ENCODE data around the gene NFASC. TPM values are rescaled to one million over a fixed set of nuclear protein-coding genes. Genes with fewer than 3 reads are reported as not detected.

NFASC gene
- polyA plus RNA-seq, 10 donors = 0.71 to 3.5 (median 1.1) TPM

DNA sequence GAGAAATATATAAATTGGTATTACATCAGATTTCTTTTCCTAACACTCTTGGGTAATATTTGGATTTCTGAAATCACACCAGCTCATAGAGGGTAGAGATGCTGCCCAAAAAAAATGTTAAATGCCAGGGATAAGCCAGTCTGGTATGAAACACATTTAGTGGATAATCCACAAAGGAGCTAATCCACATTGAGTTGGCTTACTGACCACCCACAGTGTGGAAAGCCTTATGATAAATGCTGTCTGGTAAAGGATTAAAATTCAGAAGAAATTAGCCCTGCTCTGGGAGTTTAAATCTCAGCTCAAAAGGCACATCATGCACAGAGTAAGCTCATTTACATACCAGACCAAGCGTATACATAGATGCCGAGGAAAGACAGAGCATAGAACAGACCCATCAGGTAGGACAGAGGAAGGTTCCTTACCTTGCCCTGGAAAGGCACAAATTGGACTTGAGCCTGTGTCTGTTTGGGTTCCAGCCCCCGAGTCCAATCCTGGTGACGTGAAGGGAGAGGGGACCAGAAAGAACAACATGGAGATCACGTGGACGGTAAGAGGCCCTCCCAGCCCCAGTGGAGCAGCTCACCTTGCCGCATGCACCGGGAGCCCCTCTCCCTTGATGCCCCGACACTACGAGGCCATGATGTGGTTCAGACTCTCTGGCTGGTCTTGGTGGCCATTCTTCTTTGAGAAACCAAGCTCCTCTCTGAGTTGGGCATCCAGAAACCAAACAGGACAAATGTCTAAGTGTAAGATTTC is 109.4 kb downstream of the NFASC start:
- no peak for DNase-seq

DNA sequence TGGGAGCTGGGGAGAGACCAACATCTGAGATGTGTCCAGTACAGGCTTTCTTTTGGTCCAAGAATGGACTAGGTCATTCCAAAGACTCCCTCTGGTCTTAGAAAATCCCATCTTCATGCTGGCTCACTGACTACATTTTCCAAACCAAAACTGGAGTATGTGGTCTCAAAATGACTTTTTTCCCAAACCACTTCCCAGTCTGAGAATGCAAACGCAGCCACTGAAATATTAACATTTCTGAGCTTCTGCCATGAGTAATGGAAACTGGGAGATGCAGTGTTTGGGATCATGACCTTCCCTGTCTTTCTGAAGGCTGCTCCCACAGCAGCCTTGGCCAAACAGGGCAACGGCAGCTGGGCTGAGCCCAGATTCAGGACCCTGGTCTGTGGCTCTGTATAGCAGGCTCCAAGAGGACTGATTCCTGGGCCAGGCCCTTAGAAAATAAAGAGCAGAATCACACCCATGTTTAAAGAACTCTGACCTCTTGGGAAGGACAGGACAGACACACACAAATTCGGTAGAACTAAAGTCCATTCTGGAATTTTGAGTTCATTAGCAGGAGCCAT is 110.3 kb downstream of the NFASC start:
- peak in 1 of 3 donors; percentile 26 for DNase-seq

DNA sequence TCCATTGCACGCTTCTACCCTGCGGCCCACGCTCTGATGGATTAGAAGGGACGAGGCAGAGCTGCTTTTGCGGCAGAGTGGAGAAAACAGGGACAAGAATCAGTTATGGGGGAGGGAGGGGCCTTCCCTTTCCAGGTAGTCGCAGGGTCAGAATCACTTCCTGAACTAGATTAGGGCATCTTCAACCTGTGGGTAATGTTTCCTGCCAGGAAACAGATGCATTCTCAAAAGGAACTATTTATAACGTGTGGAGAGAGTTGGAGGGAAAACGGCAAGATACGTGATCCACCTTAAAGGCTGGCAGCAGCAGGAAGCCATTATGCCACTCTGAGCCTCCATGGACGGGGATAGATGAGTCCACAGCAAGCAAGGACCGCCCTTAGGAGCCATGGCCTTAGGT is 112.5 kb downstream of the NFASC start:
- no peak for DNase-seq

DNA sequence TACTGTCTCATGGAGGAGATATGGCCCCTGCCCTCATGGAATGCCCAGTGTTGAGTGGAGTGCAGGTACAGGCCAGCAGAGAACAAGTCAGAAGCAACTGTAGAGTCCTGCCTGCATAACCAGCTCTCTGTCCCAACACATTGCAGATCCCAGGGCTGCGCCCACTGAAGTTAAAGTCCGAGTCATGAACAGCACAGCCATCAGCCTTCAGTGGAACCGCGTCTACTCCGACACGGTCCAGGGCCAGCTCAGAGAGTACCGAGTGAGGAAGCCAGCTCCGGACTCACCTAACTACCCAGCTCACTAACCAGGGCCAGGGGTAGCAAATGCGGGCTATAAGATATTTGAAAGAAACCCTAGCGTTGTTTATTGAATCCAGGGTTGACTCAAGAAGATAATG is 113.2 kb downstream of the NFASC start:
- no peak for DNase-seq

DNA sequence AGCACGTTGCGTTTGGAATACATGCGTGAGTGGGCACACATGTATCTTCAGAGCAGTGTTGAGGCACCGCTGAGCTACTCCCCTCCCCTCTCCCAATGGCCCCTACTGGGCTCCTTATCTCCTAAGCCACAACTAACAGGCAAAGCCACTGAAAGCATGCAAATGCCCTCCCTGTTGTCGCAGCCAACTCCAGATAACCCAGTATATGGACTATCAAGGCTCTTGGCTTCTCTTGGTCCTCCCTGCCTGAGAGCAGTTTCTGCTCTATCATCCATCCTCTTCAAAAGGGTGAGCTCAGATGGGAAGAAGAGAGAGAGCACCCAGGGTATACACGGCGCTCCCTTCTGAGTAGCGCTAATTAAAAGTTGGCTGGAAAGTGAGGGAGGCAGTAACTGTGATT is 113.8 kb downstream of the NFASC start:
- no peak for DNase-seq

DNA sequence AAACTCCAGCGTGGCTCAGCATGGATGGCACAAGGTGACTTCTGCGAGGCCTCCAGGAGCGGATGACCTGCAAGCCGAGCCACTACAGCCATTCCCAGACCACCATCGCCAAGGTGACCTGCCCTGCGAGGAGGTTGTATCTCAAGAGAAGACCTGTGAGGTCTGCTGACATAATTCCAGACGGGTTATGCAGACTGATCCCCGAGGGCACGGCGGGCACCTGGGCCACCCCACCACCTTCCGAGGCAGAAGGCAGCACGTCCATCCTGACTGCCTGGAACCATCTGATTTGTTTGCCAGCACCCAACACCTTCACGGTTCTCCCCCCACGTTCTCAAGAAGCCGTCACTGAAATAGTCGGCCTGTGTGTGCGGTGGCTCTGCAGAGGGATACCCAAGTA is 115.5 kb downstream of the NFASC start:
- no peak for DNase-seq

DNA sequence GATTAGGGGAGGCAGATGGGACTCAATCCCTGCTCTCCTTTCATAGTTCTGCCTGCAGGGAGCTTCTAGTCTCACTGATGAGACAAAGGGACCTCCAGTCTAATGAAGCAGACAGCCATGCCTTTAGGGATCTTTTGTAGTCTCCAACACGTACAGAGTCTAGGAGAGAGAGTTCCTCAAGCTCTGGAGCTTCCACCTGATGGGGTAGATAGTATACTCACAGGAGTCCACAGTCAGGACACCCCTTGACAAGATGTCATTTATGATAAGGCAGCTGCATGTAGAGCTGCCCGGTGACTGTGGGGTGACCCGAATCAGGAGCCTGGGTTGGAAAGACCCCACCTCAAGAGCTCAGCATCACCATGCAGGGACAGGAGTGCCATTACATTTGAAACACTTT is 117.0 kb downstream of the NFASC start:
- DNase-seq = no peak

DNA sequence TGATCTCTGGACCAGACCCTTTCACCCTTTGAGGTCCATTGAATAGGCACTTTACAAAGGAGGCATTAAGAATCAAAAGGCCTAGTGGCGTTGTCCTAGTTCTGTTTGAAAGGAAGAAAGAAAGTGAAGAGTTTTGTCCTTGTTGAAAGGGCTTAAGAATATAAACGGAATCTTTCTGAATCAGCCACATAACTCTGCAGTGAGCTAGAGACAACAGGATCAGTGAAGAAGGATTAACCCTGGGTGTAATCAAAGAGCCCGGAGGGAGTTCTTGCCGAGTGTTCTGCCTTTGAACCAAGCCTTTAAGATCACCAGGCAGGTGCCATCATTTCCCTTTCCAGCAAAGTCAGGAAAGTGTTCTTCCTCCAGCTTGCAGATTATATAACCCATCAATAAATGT is 117.5 kb downstream of the NFASC start:
- no peak for DNase-seq

DNA sequence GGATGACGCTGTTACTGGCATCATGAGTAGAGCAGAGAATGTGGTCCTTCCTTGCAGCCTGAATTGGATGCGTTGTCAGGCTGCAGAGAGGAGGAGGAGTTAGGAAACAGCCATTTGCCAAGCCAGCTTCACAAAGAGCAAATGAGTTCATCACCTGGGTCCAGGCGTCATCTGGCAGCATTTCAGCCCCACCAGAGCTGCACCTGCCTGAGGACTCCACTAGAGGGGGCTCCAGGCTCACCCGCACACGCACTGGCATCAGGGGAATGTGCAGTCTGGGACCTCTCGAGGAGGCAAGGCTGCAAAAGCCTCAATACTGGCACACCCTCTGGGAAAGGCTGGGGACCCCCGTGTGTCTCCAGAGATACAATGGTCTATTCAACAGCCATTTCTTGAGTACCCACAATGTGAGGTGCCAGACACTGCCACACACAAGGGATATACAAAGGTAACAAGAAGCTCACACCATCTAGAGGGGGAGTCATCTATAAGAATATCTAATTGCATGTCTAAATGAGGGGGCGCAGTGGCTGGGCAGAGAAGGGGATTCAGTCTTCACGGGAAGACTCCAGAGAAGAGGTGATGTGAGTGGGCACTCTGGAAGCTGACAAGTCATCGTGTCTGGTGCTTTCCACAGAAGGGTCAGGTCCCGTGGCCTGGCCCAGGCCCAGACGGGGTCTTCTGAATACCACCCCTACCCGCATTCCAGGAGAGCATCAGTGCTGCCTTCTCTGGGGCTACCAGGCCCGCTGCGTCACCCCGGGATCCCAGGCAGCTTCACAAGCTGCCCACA is 118.8 kb downstream of the NFASC start:
- peak; percentile 53 to 82 (median 72) for DNase-seq

DNA sequence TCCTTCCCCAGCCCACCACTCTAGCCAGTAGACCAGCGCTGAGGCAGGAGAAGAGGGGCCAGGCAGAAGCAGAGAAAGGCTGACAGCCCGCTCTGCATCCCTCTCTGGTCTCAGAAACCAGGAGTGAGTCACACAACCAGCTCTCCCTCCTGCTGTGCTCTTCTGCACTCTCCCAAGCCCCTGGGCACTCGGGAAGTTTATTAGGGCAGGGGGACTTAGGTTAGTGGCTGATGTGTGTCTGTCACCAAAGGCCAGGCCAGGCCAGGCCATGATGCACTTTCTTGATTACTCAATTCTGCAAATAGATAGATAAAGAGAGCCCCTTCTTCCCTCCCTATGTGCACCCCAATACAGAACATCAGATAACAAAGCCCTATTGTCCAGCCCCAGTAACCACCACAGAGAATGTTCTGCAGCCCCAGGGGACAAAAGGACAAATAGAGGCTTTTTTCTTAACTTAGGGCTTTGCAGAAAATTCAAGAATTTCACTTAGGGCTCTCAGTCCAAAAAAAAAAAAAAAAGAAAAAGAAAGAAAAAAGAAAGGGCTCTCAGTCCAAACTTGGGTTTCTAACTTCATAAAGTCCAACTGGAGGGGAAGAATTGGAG is 119.5 kb downstream of the NFASC start:
- no peak for DNase-seq

DNA sequence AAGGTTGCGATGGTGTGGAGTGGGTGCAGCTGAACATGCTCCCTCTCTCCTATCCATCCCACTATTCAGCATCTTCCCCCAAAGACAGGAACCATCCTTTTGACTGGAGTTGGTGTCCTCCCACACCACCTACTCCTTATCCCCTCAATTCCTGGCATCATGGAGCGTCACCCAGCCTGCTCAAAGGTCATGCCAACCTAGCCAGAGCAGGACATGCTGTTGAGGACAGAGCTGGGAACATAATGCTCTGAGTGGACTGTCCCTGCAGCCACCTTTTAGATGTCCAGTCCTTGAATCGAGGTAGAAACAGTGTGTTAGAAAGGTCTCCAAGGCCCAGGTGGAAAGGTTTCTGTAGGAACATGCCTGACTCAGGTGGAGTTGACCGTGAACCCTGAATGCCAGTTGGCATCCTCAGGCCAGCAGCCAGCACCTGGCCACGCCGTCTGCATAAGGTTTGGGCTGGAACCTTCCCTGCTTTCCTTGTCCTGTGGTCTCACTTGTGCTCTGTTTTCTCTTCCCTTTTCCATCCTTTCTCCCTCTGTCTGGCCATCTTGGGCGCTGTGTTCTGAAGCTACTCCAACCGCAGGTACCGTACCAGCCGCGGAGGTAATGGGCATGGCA is 120.2 kb downstream of the NFASC start:
- no peak for DNase-seq

DNA sequence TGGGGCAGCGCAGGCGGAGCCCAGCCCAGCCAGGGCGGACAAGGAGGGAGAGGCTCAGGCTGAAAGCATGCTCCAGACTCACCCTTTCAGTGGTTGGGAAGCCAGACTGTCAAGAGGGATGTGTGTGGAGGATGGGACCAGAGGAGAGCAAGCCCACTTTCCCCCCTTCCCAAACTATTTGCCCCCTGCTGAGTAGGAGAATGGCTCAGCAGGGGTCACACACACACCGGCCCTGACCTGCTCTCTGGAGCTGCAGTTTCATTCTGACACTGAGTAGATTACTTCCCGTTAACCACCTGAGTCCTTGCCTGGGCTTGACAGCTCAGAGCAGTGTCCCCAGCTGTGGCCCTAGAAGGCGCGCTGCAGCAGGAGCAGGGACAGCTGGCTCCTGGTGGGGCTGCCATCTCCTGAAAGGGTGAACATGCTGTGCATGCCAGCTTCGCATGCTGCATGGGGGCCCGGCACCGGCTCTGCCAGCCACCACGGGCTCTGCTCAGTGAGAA is 120.7 kb downstream of the NFASC start:
- no peak for DNase-seq

DNA sequence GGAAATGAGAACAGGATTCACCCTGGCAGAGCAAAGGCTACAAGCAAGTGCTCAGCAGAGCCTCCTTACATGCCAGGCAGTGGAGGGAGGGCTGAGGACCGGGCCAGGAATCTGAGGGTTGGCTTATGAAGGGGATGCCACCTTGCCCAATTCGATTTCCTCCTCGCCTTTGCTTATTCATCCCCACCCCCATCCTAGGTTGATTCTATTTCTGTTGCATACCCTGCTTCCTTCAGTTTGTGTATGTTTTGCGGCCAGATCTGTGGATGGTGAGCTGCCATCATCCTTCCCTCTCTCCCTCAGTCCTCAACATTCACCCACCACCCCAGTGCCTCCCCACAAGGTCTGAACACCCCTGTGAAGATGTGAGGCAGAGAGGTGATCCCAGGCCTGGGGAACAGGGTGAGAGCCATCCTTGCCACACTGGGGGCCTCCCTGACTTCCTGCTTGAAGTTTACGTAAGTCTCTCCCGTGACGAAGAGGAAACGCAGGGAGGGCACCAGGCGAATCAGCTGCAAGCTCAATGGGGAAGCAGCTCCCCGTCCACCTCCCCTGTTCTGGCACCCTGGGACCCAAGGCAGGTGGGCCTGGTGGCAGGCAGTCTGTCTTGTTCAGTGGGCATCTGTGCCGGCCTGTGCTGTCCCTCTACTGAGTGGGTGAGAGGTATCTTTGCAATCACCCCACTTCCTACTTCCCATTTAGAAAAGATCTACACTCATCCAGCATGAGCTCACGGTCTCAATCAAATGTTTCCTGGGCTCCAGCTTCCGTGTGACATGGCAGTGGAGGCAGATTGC is 121.7 kb downstream of the NFASC start:
- DNase-seq = no peak

DNA sequence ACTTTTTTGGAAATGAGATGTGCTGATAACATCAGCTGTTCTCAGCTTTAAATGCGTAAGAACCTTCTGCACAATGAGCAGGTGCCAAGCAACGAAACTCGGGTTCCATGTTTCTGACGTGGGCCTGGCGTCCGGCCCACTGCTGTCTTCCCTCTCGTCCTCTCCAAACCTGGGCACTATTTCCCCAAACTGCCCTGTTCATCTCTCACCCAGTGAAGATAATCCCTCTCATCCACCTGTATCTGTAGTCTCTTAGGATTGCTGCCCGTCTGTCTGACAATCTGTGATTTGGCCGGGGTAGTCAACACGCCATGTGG is 122.3 kb downstream of the NFASC start:
- no peak for DNase-seq

DNA sequence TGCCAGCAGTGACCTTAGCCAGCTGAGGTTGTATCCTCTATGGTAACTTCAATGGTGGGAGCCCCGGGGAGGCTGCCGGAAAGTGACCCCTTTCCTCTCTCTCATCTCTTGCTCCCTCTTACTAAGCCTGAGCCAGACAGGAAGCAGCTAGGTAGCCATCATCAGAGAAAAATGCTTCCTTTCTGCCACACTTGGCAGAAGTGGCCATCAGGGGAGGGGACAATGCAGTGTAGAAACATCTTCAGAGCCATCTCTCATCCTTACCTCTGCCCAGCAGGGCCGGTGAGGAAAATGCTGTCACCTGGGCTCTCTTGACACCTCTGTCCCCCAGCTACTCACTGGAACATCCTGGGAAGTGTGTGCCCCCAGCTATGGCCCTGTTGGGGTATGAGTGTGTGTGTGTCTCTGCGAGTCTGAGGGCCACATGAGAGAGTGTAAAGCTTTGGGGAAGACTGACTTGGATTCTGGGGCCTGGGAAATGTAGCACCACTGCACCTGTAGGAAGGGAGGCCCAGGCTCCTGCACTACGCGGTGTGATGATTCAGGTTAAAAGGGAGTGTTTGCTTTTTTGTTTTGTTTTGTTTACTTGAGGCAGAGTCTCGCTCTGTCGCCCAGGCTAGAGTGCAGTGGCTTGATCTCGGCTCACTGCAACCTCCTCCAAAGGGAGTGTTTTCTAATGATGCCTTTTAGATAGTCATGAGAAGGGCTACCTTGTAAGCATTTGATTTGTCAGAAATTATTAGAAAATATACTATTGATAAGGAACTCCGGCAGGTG is 123.6 kb downstream of the NFASC start:
- no peak for DNase-seq

DNA sequence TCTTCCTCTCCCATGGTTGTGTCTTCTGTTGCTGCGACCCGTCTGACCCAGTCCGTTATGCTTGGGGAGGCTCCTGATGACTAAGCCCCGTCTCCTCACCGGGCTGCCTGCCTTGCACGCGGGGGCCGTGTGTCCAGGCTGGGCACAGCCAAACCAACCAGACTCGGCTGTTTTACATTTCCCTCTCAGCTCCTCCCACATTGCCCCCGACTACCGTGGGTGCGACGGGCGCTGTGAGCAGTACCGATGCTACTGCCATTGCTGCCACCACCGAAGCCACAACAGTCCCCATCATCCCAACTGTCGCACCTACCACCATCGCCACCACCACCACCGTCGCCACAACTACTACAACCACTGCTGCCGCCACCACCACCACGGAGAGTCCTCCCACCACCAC is 126.3 kb downstream of the NFASC start:
- DNase-seq = no peak

DNA sequence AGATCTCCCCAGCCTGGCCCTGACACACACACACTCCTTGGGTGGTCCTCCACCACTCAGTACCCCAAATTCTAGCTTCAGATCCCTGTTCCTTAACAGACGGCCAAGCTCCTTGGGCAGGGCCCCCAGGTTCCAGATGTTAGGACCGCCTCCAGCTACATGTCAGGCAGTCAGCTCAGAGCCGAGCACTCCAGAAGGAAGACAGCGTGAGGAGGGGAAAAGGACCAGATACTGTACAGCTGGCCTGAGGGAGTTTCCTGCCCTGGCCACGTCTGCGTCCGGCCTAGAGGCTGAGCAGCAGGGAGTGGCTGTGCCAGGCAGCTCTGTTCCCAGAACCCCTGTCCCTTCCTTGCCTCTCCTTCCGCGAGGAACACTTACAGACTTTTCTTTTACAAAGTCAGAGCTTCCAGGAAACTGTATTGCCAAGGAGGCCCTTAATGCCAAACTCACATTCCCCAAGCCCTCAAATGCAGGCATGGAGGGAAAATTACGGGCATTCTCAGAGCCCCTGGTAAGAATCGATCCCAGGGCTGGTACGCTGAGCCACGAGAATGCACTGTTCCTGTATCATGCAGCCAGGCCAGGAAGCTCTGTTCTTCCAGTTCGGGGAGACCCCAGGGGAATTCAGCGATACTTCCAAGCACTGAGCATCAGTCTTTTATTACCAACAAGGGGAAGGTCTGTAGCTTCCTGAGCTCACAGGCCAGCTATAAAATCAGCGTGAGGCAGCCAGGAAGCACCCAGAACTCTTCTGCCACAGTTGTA is 127.1 kb downstream of the NFASC start:
- peak; percentile 21 to 83 (median 51) for DNase-seq

DNA sequence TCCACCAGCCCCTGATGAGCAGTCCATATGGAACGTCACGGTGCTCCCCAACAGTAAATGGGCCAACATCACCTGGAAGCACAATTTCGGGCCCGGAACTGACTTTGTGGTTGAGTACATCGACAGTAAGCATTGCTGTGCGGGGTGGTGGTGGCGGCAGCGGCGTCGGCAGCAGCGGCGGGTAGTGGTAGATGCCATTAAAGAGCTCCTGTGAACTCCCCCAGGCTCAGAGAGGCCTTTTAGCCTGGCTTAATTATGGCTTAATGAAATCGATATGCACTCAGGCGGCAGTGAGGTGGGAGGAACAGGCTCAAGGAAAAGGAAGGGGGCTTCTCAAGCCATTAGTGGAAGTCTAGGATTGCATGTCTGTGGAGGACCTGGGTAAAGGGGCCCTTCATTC is 130.5 kb downstream of the NFASC start:
- DNase-seq = no peak

DNA sequence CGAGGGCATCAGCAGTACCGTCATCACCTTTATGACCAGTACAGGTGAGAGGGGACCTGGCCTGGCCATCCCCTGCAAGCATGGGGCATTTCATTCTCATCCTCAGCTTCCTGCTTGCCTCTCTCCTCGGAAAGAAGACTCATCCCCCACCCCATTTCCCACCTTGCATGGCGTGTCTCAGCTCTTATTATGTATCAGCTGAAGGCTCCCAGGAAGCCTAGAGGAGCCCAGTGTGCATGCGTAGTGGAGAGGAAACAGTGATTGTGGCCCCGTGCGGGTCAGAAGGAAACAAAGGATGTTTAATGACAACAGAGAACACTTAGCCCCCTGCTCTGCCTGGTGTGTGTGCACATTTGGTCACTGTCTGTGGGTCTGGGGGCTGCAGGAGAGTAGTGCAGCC is 132.0 kb downstream of the NFASC start:
- DNase-seq = no peak

Measured in muscle of back (tissue), 11 donors.